LoVo (cell line): ENCODE data around the gene MIXL1.
"Not testable (repeated sequence)": the region's sequence is repeated elsewhere in the genome, so short reads cannot be mapped to it uniquely, and the experiment has no call there.

ENCODE experiments used
- DNase-seq: peaks from one replicate; pipeline ENCODE4 v3.0.0-alpha.2; 2016; ENCODE audit warnings: low spot score

The MIXL1 gene

GRCh38 chr1:226223157-226223785 is at the start of gene MIXL1:
Gene MIXL1, plus strand, starts transcription at chr1:226223664. Its CDS starts 18 bp downstream, at chr1:226223682.
- DNase-seq = no peak

- no peak for DNase-seq
Measured at GRCh38 chr1:226176870-226177269, 46.6 kb upstream of the MIXL1 start.

GRCh38 chr1:226181996-226182714 is 41.3 kb upstream of the MIXL1 start:
- peak; percentile 14 for DNase-seq

GRCh38 chr1:226185141-226186036 is 38.1 kb upstream of the MIXL1 start:
- no peak for DNase-seq

GRCh38 chr1:226186124-226187018 is 37.1 kb upstream of the MIXL1 start, which contains the start of gene ACBD3:
Gene ACBD3, minus strand, starts transcription at chr1:226186741. Its CDS starts 66 bp downstream, at chr1:226186675.
- DNase-seq = peak; percentile 83

- DNase-seq = no peak
Measured at GRCh38 chr1:226187019-226187322, 36.5 kb upstream of the MIXL1 start.

GRCh38 chr1:226187380-226187779 is 36.1 kb upstream of the MIXL1 start:
- DNase-seq = no peak

GRCh38 chr1:226195144-226195543 is 28.3 kb upstream of the MIXL1 start:
- no peak for DNase-seq

- DNase-seq = no peak
Measured at GRCh38 chr1:226199971-226200370, 23.5 kb upstream of the MIXL1 start.

- DNase-seq = no peak
Measured at GRCh38 chr1:226201029-226201593, 22.4 kb upstream of the MIXL1 start.

- DNase-seq = no peak
Measured at GRCh38 chr1:226202246-226202645, 21.2 kb upstream of the MIXL1 start.

- DNase-seq = not testable (repeated sequence)
Measured at GRCh38 chr1:226202666-226203065, 20.8 kb upstream of the MIXL1 start.

GRCh38 chr1:226203240-226203639 is 20.2 kb upstream of the MIXL1 start:
- no peak for DNase-seq

- DNase-seq = no peak
Measured at GRCh38 chr1:226203655-226204054, 19.8 kb upstream of the MIXL1 start.

- DNase-seq = no peak
Measured at GRCh38 chr1:226204198-226204597, 19.3 kb upstream of the MIXL1 start.

- DNase-seq = no peak
Measured at GRCh38 chr1:226207048-226207447, 16.4 kb upstream of the MIXL1 start.

- no peak for DNase-seq
Measured at GRCh38 chr1:226209307-226210059, 14.0 kb upstream of the MIXL1 start.

- DNase-seq = no peak
Measured at GRCh38 chr1:226210571-226211176, 12.8 kb upstream of the MIXL1 start.

- no peak for DNase-seq
Measured at GRCh38 chr1:226211181-226211821, 12.2 kb upstream of the MIXL1 start.

- DNase-seq = no peak
Measured at GRCh38 chr1:226212545-226212944, 10.9 kb upstream of the MIXL1 start.
